COLO668 (cell line): ENCODE results near the gene WBP2.

Experiments
- DNase-seq: peaks from one replicate; lab custom pipeline; 2025; ENCODE audit not compliant: unreplicated experiment; lab: John Stamatoyannopoulos, UW

Gene WBP2

GRCh38 chr17:75855310-75856061, at the start of gene WBP2:
Gene WBP2, minus strand, starts transcription at chr17:75855335. Its CDS starts 38 bp downstream, at chr17:75855297.
- DNase-seq = peak; percentile 92

GRCh38 chr17:75902406-75902805, 47.3 kb upstream of the WBP2 start:
- DNase-seq = no peak

GRCh38 chr17:75901727-75902126, 46.6 kb upstream of the WBP2 start:
- DNase-seq = no peak

GRCh38 chr17:75900691-75901533, 45.8 kb upstream of the WBP2 start:
- DNase-seq = no peak

GRCh38 chr17:75899767-75900468, 44.8 kb upstream of the WBP2 start:
- no peak for DNase-seq

- DNase-seq = no peak
These were observed 44.2 kb upstream of the WBP2 start for GRCh38 chr17:75899353-75899752.

- DNase-seq = no peak
These were observed 43.7 kb upstream of the WBP2 start for GRCh38 chr17:75898791-75899190.

GRCh38 chr17:75898065-75898464, 42.9 kb upstream of the WBP2 start:
- no peak for DNase-seq

GRCh38 chr17:75897160-75898019, 42.3 kb upstream of the WBP2 start:
- DNase-seq = peak; percentile 16

- peak; percentile 79 for DNase-seq
These were observed 41.5 kb upstream of the WBP2 start, which contains the start of gene TRIM65 for GRCh38 chr17:75896415-75897159. Gene TRIM65, minus strand, starts transcription at chr17:75896951. Its CDS starts 14 bp downstream, at chr17:75896937.

GRCh38 chr17:75895370-75896155, 40.4 kb upstream of the WBP2 start:
- DNase-seq = no peak

GRCh38 chr17:75894049-75894733, 39.1 kb upstream of the WBP2 start:
- no peak for DNase-seq

GRCh38 chr17:75893305-75894048, 38.3 kb upstream of the WBP2 start:
- no peak for DNase-seq

GRCh38 chr17:75892556-75893224, 37.6 kb upstream of the WBP2 start:
- DNase-seq = no peak

- DNase-seq = no peak
These were observed 36.7 kb upstream of the WBP2 start for GRCh38 chr17:75891605-75892555.

GRCh38 chr17:75891022-75891604, 36.0 kb upstream of the WBP2 start:
- no peak for DNase-seq
